ENCODE results near the gene SEMA3C.
"Not testable (repeated sequence)": the region's sequence is repeated elsewhere in the genome, so short reads cannot be mapped to it uniquely, and the experiment has no call there.

The SEMA3C gene

DNA sequence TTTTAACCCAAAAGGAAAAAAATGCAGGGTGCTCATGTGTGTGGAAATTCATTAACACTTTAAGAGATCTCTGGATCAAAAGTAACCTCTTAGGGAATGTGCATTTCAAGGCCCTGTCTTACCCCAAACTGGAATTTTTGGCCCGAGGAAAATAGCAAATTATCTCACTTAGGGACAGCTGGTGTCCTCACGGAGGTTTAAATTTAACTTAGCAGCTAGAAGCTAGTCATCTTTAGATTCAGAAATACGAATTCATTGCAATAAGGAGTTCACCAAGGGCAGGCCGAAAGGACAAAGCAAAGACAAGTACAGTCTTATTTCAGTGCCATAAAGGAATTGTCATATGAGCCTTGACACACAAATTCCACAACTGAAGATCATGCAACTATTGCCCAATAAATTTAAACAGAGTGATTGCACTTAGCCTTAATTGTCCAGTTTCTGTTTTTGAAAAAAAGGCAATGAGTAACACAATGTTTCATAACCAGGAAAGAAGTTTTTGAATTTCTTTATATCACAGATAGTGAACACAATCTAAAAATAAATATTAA, 22.4 kb upstream of the SEMA3C start:
- intact Hi-C loops (cut with micrococcal nuclease), result no loop called here
- Mint-ChIP-seq H3K36me3 (ENCODE audit: low read depth) (no peaks in the 10 kb centered on the region), H3K27me3 (no peaks in the 10 kb centered on the region), H3K4me3 (no peak overlapping the region), H3K9me3 (no peaks in the 10 kb centered on the region), H3K4me1 (ENCODE audit: low read depth) (peaks cover 41% of the 10 kb centered on the region), H3K27ac (peak overlapping the region; percentile 69)

DNA sequence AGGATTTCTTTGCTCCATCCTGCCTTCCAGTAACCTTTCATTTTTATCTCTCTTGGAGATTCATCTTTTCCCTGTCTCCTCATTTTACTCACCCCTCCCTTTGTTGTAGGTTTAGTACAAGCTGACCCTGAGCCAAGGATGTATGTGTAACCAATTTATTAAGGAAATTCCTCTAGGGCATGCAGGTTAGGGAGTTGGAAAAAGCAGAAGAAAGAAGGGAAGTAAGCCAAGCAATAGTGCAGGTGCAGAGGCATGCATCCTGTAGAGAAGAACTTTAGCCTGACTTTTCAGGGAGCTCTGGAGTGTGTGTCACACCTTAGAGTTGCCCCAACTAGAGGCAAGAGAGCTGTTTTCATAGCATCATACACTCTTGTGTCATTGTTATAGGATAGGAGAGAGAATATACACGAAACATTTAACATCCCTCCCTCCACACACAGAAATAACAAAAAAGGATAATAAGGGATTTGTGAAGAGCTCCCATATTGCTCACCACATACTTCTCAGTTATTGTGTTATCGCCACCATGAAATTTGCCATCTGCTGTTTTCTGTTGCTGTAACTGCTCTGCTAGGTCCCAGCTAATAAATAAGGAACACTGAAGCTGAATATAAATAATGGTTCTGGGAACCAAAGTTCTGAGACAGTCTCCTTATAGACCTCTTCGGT, 21.8 kb upstream of the SEMA3C start:
- Mint-ChIP-seq H3K9me3 (no peaks in the 10 kb centered on the region), H3K27ac (peak overlapping the region; percentile 36), H3K4me1 (ENCODE audit: low read depth) (peaks cover 38% of the 10 kb centered on the region), H3K4me3 (no peak overlapping the region), H3K36me3 (ENCODE audit: low read depth) (no peaks in the 10 kb centered on the region), H3K27me3 (no peaks in the 10 kb centered on the region)
- intact Hi-C loops (cut with micrococcal nuclease), result no loop called here

DNA sequence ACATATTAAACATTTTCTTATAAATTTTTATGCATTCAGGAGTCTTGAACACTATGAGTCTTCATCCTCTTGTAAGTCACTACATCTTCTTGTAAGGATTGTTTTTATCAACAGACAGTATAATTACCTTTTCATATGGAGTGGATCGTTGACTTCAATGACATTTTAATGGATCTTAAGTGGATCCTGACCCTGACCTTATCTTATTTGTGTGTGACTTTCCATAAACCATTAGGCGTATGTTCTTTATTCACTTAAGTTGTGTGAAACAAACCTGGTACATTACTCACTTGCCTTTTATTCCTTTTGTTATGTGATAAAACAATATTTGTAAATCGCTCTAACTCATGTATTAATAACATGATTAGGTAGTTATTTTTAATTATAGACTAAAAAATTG, 18.5 kb upstream of the SEMA3C start:
- intact Hi-C loops (cut with micrococcal nuclease), result no loop called here
- Mint-ChIP-seq H3K4me3 (no peak overlapping the region), H3K9me3 (no peaks in the 10 kb centered on the region), H3K4me1 (ENCODE audit: low read depth) (peaks cover 34% of the 10 kb centered on the region), H3K27me3 (no peaks in the 10 kb centered on the region), H3K27ac (no peak overlapping the region), H3K36me3 (ENCODE audit: low read depth) (no peaks in the 10 kb centered on the region)

DNA sequence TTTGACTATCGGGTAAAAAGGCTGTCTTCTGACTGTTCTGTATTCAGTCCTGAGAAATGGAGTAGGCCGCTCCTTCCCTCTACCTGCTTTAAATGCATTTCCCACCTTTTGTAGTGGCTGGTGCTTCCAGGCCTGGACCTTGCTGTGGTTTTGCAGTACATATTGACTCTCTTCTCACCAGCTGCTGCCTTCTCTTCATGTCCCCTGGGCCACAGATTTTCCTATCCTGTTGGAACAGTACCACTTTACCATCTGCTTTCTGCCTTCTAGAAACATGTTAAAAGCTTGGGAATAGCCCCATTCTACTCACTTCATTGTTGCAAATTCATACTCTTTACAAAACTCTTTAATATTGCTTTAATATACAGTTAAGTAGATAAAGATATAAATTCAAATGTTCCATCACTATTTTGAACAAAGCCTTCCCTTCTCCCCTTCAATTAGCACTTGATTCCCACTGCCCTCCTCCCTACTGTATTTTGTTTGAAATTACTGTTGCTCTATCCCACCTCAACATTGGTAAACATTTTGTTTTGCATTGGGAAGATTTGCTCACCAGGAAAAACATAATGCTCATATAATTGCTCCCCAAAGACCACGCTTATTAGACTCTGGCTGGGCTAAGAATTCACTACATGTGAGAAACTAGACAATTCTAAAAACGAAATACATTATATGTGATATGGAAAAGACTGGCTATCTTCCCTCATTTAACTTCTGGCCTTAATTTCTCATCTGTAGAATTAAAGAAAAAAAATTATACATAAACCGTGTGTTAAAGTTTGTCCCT, 17.3 kb upstream of the SEMA3C start:
- intact Hi-C loops (cut with micrococcal nuclease), result no loop called here
- Mint-ChIP-seq H3K27ac (no peak overlapping the region), H3K27me3 (no peaks in the 10 kb centered on the region), H3K36me3 (ENCODE audit: low read depth) (no peaks in the 10 kb centered on the region), H3K4me3 (no peak overlapping the region), H3K4me1 (ENCODE audit: low read depth) (peaks cover 22% of the 10 kb centered on the region), H3K9me3 (no peaks in the 10 kb centered on the region)

DNA sequence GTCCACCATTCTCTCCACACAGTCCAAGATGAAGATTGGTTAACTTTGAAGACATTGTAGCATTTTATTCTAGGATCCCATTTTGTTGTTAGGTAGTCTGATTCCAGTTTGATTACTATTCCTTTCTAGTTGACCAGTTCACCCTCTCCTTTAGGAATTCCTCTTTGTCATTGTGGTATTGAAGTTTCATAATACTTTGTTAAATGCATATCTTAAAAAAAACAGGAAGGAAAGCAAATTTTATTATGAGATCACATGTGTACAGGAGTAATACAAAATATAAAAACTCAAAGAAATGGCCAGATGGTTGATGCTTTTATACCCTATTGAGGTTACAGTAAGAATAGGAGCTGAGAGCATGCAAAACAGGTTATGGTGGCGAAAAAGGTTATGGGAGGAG, 15.5 kb upstream of the SEMA3C start:
- H3K36me3 Mint-ChIP-seq (ENCODE audit: low read depth), result no peaks in the 10 kb centered on the region
- no peak overlapping the region for H3K4me3 Mint-ChIP-seq
- H3K27ac Mint-ChIP-seq, result no peak overlapping the region
- no peaks in the 10 kb centered on the region for H3K27me3 Mint-ChIP-seq
- no peaks in the 10 kb centered on the region for H3K9me3 Mint-ChIP-seq
- H3K4me1 Mint-ChIP-seq (ENCODE audit: low read depth), result peaks cover 13% of the 10 kb centered on the region
- intact Hi-C loops (cut with micrococcal nuclease), result no loop called here

DNA sequence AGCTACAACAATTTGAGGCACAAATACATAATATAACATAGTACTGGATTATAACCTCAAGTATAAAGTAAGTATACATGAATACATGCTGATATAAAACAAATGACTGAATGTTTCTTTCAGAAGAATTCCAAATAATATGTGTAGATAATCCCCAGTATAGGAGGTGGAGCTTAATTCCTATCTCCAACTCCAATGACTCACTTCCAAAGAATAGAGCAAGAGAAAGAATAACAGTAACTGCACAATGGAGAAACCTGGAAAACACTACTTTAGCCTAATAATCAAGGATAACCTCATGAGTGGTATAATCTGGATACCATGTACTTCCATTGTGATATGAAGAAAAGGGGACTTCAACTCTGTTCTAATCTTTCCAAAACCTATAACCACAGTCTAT, 13.7 kb upstream of the SEMA3C start:
- Mint-ChIP-seq H3K36me3 (ENCODE audit: low read depth) (no peaks in the 10 kb centered on the region), H3K27me3 (no peaks in the 10 kb centered on the region), H3K9me3 (no peaks in the 10 kb centered on the region)

DNA sequence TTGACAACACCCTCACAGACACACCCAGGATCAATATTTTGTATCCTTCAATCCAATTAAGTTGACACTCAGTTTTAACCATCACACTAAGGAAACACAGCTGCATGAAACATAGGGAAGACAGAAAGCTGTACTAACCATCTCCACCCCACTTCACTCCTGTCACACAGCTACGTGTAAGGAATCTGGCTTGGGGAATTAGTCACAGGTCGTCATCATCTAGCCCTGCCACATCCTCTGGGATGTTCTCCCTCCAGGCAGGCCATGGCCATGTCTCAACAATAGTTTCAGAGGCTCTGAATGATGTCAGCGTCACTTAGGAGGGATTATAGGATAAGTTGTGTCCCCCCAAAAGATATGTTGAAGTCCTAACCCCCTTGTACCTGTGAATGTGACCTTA, 10.8 kb upstream of the SEMA3C start:
- intact Hi-C loops (cut with micrococcal nuclease), result no loop called here
- Mint-ChIP-seq H3K27me3 (peaks cover 3% of the 10 kb centered on the region), H3K27ac (no peak overlapping the region), H3K36me3 (ENCODE audit: low read depth) (no peaks in the 10 kb centered on the region), H3K4me1 (ENCODE audit: low read depth) (peaks cover 10% of the 10 kb centered on the region), H3K4me3 (no peak overlapping the region), H3K9me3 (no peaks in the 10 kb centered on the region)

More for the DNA sequence above, 13.7 kb upstream of the SEMA3C start:
- no peak overlapping the region for H3K27ac Mint-ChIP-seq
- no peak overlapping the region for H3K4me3 Mint-ChIP-seq
- peaks cover 13% of the 10 kb centered on the region for H3K4me1 Mint-ChIP-seq (ENCODE audit: low read depth)
- intact Hi-C loops (cut with micrococcal nuclease), result no loop called here

GRCh38 chr7:80926955-80927354, 8.1 kb upstream of the SEMA3C start:
- H3K27me3 Mint-ChIP-seq; intact Hi-C loops (cut with micrococcal nuclease); H3K9me3 Mint-ChIP-seq; H3K4me3 Mint-ChIP-seq; H3K27ac Mint-ChIP-seq; H3K36me3 Mint-ChIP-seq (ENCODE audit: low read depth): not testable (repeated sequence)
- H3K4me1 Mint-ChIP-seq (ENCODE audit: low read depth), result peaks cover 20% of the 10 kb centered on the region

GRCh38 chr7:80924090-80924489, 5.2 kb upstream of the SEMA3C start:
- H3K4me3 Mint-ChIP-seq, result no peak overlapping the region

DNA sequence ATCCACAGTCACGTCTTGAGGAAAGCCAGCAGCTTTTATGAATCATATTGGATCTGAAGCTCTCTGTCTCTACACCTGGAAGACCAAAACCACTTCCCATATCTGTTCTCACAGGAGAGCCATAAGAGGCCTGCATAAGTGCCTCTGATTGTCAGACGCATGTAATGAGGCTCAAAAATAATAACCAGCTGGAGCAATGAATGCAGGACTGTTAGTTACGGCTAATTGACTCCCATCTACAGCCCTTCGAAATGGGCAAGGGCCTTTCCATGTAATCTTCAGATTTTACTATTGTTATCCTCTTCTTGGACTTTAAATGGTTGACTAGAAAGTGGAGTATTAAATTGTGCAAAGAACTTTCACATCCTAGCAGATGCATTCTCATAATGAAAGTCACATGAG, 4.4 kb upstream of the SEMA3C start:
- Mint-ChIP-seq H3K27me3 (peaks cover 5% of the 10 kb centered on the region), H3K9me3 (no peaks in the 10 kb centered on the region), H3K4me3 (no peak overlapping the region), H3K36me3 (ENCODE audit: low read depth) (peaks cover 7% of the 10 kb centered on the region), H3K4me1 (ENCODE audit: low read depth) (peaks cover 21% of the 10 kb centered on the region), H3K27ac (no peak overlapping the region)
- intact Hi-C loops (cut with micrococcal nuclease), result no loop called here

More at GRCh38 chr7:80924090-80924489, 5.2 kb upstream of the SEMA3C start:
- intact Hi-C loops (cut with micrococcal nuclease), result no loop called here
- H3K27ac Mint-ChIP-seq, result no peak overlapping the region
- peaks cover 5% of the 10 kb centered on the region for H3K27me3 Mint-ChIP-seq
- no peaks in the 10 kb centered on the region for H3K36me3 Mint-ChIP-seq (ENCODE audit: low read depth)
- peaks cover 21% of the 10 kb centered on the region for H3K4me1 Mint-ChIP-seq (ENCODE audit: low read depth)
- H3K9me3 Mint-ChIP-seq, result no peaks in the 10 kb centered on the region

GRCh38 chr7:80922253-80923049, 3.6 kb upstream of the SEMA3C start:
- intact Hi-C loops (cut with micrococcal nuclease), result no loop called here
- peaks cover 5% of the 10 kb centered on the region for H3K27me3 Mint-ChIP-seq
- H3K4me3 Mint-ChIP-seq, result no peak overlapping the region
- H3K36me3 Mint-ChIP-seq (ENCODE audit: low read depth), result peaks cover 7% of the 10 kb centered on the region
- no peaks in the 10 kb centered on the region for H3K9me3 Mint-ChIP-seq
- H3K27ac Mint-ChIP-seq, result no peak overlapping the region
- peaks cover 23% of the 10 kb centered on the region for H3K4me1 Mint-ChIP-seq (ENCODE audit: low read depth)

GRCh38 chr7:80921130-80921529, 2.3 kb upstream of the SEMA3C start:
- Mint-ChIP-seq H3K9me3 (no peaks in the 10 kb centered on the region), H3K36me3 (ENCODE audit: low read depth) (peaks cover 9% of the 10 kb centered on the region), H3K4me1 (ENCODE audit: low read depth) (peaks cover 32% of the 10 kb centered on the region), H3K27ac (no peak overlapping the region), H3K4me3 (no peak overlapping the region), H3K27me3 (peaks cover 5% of the 10 kb centered on the region)
- intact Hi-C loops (cut with micrococcal nuclease), result no loop called here

DNA sequence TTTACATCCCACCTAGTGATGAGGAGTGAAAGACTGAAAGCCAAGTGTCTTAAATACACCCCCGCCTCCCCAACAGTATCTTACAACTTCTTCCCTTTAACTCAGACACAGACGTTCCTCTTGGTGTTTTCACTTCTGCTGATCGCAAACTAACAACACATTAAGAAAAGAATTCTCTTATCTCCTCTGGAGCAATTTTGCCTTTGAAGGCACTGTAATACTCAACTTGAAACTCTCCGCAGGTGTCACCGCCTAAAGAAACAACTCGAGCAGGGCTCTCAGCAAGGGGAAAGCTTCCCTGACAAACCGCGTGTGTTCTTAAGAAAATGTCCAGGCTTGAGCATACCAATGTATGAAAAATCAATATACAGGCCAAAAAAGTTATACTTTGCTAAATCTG, 452 bp downstream of the SEMA3C start:
- Mint-ChIP-seq H3K27me3 (peaks cover 3% of the 10 kb centered on the region), H3K4me1 (ENCODE audit: low read depth) (peaks cover 22% of the 10 kb centered on the region), H3K4me3 (peak overlapping the region; percentile 89), H3K27ac (peak overlapping the region; percentile 92), H3K36me3 (ENCODE audit: low read depth) (peaks cover 27% of the 10 kb centered on the region), H3K9me3 (no peaks in the 10 kb centered on the region)
- intact Hi-C loops (cut with micrococcal nuclease), result loop anchor here (5.0 to 10.0 kb wide), 4 partner anchors 36 to 339 kb away; no protein-coding TSS in a partner anchor
